ENCODE data around the gene POLR1A.

The POLR1A gene

DNA sequence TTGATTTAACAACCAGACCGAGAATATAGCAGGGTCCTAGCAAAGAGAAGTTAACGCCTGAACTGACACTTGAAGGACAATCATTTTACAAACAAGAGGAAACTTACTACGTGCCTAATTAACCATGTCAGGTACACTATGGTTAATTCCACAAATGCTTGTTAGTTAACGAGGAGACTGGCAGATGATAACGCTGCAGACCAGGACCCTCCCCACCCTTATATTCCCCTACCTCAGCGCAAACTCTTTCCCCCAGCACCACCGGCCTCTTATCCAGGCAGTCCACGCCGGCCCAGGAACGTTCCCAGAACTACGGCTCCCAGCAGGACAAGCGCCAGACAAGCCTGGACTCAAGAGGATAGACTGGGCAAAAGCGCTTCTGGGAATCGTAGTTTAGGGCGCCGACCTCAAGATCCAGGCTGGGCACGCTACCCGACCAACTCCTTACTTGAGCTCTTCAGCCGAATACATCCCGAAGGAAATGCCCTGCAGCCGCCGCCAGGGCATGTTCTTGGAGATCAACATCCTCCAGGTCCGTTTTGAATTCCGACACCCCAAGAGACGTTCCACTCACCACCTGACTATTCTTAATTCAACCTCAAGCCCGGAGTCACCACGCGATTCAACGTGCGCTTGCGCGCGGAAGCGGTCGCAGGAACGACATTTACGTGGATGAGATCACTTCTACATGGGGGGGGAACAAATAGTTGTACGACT lies at the start of gene POLR1A:
Gene POLR1A, minus strand, starts transcription at position 635 of the 717 bp plus-strand sequence. Its CDS starts 110 bp downstream, at position 525.
- peak; percentile 90 for DNase-seq

DNA sequence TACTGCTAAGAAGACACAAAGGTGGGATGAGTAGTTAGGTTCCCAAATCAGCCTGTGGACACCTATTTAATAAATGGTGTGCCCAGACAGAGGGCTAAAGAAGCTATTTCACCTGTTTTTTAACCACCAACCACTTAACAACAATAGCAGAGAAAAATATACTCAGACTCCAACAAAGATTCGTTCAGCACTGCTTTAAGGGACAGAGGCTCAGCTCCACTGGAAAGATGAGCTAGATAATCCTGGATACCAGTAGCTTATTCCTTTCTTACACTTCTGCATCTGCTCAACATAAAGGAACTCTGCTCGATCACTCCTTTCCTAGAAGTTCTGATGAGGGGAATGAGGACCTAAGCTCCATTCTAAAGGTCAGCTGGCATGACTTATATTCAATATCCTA lies 44.8 kb upstream of the POLR1A start:
- DNase-seq: no peak

DNA sequence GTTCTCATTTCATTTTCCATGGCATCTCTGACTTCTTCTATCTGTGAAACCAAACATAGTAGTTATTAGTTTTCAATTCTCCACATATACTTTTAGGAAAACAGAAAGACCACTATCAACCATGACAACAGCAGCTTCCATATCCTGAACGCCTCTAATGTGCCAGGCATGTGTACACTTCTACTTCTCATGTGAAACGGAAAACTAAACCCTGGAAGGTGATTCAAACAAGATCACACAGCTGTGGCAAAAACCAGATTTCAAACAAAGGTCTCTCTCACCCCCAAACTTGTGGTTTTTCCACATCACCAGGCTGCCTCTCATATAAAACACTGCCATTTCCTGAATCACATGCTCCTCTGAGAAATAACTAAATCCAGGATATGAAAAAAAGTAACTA lies 42.1 kb upstream of the POLR1A start:
- peak; percentile 9 for DNase-seq

DNA sequence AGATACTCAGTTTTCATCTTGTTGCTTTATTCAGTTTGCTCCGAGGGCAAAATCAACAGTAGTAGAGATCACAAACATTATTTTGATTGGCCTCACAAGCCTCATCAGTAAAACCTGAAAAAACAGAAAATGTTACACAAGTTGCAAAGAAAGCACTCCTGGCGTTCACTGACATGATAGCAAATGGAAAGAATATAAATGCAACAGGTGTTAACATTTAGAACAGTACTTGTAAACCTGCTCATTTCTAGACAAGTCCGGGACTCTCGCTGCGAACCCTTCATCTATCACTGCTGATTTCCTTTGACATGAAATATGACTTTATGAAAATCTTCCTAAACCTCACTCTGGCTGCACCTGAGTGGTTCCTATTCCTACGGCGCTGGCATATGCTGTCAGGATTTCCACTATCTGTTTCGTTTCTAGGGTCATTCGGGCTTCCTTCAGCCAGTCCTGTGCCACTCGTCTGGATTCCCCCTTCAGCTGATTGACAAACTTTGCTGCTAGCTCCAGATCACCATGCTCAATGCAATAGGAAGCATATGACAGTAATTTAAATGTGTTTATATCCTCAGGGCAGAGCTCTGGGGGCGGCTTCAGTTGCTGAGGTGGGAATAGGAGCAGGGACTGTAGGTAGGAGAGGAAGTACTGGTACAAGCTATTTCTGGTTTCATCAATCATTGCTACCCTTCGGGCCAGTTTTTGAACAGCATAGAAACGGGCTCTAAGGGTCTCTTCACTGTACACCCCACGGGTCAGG lies 38.4 kb upstream of the POLR1A start:
- no peak for DNase-seq

DNA sequence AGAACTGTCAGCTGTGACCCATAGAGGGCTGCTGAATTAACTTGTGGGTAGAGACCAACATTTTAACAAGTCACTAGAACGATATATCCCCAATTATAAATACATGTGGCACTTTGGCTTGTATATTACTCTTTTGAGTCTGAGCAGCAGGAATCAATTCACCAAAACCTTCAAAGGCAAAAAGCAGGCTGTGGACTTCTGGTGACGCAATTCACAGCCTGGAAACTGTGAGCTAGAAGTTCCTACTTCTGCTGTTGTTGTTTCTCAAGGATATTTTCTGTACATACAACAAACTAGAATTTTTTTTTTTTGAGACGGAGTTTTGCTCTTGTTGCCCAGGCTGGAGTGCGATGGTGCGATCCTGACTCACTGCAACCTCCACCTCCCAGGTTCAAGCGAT lies 37.6 kb upstream of the POLR1A start:
- no peak for DNase-seq

DNA sequence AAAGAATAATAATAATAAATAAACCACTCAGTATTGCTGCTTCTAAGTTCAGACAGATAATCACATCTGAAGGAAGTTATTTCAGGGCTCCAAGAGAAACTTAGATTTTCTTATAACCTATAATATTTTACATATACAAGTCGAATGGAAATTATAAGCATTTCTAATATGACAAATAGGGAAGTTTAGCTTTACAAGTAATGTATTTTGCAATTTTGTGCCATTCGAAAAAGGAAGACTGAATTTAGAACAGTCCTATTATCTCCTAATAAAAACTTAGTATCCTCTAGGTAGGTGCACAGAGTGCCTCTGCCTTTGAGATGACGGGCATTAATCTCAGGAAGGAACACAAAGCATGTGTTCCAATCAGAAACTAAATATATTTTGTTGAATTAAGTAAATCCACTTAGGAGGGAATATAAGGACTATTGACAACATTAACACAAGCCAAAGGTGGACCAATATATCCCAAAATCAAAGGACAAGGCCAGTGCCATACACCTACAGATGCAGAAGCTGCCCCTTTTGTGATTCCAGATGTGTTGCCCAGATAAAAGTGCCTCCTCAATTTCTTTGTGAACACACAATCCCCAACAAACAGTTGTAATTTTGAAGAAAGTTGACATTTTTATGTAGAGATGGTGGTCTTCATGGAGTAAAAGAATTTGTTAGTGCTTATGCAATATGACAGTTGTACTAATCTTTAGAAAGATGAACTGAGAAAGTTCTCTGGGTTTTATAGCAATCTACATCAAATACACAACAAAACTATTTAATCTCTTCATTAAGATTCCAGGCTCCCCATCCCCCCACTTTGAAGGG lies 37.0 kb upstream of the POLR1A start:
- DNase-seq: no peak

DNA sequence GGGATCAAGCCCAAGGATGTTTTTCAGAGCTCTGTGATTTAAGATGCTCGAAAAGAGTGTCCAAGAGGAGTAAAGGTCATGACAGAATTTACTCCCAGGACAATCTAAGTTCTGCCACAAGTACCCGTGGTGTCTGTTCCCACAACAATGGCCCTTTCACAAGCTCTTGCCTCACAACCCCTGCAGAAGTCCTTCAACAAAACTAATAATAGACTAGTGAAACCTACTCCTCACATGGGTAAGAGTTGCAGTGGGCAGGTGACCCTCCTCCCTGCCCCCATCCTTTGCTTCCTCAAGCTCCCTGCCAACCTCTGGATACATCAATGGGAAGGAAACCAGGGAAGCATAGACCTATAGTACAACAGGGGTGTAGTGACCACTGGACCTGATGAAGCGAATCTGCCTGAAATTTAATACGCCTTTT lies 35.3 kb upstream of the POLR1A start:
- DNase-seq: no peak

DNA sequence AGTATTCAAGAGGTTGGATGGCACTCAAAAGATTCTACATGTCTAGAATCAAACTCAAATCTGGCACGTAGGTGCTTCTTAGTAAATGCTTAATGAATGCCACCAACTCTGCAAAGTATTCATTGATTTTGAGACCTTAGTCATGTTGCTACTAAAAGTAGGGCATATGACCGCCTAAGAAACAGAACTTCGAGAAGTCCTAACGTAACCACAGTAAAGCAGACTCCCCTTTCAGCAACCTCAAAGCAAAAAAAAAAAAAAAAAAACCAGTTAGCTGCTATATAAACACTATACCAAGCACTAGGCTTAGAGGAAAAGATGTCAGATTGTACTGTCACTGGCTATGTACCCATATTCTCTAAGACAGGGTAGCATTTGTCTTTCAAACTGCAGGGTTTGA lies 34.3 kb upstream of the POLR1A start:
- DNase-seq: no peak

DNA sequence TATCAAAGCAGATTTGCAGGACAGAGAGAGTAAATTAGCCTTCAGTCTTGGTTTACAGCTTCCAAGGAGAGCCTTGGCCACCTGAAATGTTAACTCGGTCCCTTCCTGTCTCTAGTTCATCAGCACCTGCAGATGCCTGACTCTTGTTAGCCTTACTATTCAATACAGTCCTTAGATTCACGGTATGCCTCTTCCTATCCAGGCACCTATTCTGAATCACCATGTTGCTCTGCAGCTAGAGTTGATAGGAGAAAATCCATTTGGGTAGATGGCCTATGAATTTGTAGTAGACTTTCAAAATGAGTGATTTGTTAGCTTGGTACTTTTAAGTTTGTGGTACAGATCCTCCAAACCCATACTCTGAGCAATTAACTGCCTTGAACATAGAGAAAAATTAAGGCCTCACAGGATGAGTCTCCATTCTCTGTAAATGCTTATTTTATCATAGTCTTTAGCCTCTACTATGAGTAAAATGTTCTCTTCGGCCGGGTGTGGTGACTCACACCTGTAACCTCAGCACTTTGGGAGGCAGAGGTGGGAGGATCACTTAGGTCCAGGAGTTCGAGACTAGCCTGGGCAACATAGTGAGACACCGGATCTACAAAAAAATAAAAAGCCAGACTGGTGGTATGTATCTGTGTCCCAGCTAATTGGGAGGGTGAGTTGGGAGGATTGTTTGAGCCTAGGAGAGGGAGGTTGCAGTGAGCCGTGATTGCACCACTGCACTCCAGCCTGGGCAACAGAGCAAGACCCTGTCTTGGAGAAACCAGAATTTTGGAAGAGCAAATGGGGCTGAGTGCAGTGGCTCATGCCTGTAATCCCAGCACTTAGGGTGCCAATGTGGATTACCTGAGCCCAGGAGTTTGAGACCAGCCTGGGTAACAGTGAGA lies 33.3 kb upstream of the POLR1A start:
- DNase-seq: peak; percentile 19

DNA sequence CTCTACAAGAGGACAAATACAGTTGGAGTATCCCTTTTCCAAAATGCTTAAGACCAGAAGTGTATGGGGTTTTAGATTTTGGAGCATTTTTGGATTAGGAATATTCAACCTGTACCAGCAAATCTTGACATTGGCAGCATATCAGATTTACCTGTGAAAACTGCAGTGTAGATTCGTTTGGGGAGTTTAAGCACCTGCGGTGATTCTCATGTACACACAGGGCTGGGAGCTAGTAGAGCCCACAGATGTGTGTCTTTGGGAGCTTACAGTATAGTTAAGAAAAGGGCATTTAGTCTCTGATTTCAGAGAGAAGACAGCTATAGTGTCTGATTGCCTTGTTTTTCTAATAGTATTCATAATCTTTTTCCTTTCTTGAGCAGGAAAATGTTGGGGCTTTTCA lies 30.5 kb upstream of the POLR1A start:
- DNase-seq: no peak

DNA sequence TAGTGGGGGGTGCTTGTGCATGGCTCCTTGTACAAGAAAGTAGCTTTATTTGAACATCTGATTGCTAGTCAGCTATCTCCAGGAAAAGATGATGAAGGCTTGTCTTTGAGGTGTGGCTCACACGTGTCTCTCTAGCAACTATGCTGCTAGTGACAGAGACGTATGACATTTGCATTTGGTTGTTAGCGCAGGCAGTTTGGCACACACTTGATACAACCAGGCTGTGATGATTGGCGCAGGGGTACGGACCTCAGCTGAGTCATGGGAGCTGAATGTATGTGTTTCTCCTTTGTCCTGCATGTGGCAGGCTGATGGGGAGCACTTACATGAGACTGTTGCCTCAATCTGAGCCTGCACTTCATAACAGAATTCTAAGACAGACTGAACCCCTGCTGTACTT lies 30.0 kb upstream of the POLR1A start:
- no peak for DNase-seq

DNA sequence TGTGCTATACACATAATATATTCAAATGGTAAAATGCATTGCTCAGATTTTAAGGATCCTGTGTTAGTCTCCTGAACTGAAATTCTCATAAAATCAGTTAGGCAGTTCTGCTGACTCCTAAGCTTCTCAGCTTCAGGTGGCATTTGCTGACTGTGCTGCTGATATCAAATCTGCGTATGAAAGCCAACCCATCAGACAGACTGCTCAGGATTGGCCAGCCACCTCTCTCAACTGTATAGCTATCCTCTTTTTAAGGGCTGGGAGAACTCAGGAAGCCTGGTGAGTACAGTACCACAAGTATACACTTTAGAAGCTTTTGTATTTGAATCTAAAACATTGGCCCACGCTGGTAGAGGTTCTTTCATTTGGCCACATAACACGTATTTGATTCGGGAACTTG lies 29.0 kb upstream of the POLR1A start:
- DNase-seq: no peak

DNA sequence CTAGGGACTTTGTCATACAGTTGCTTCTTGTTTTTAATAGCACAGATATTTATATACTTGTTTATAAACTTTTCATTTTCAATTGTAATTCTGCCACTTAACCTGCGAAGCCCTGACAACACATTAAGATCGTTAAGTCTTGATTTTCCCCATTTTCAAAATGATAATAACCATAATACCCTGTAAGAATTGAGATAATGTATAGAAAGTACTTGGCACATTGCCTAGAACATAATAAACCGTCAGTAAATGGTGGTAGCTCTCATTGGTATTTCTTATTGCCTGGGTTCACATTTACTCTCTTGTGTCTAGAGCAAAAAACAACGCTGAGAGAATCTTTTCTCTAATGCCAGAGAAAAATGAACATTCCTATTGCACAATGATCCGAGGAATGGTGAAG lies 19.0 kb upstream of the POLR1A start:
- DNase-seq: no peak

DNA sequence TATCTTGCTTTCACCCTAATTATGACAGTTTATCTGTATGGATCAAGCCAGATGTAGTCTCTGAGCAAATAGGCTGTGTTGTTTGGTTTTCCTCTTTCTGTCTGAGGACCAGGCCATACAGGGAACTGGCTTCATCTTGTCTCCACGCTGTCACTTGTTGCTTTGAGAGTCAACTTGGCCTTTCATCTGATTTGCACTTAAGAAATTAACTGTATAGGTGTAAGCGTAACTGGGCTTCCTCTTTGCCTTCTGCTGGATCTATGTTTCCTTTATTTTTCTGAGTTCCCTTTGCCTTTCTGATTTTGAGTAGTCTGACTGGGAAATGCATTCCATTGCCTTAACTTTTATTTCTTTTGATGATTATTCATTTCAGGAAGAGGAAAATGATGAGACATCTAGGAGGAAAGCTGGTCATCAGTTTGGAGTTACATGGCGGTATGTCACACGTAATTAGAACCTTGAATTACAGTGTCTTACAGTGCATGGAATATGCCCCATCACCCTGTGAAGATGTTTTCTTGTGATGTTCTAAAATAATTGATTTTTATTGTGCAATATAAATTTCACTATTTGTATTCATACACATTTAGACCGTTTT lies 17.7 kb upstream of the POLR1A start:
- DNase-seq: no peak

DNA sequence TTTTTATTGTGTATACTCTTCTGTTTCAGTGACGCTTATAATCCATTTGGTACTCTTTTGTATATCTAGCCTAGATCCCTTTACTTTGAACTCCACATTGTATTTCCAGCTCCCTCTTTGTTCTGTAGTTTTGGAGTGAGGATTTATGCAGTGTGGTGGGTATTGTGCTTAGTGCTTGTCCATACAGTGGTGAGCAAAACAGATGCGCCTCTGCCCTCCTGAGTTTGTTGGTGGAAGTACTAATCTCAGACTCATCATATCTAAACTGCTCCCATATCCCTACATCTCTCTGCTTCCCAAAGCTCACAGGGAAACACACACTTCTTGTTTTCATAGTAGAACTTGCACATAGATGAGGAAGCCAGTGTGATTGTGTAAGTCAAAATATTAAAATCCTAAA lies 12.4 kb upstream of the POLR1A start:
- DNase-seq: no peak

DNA sequence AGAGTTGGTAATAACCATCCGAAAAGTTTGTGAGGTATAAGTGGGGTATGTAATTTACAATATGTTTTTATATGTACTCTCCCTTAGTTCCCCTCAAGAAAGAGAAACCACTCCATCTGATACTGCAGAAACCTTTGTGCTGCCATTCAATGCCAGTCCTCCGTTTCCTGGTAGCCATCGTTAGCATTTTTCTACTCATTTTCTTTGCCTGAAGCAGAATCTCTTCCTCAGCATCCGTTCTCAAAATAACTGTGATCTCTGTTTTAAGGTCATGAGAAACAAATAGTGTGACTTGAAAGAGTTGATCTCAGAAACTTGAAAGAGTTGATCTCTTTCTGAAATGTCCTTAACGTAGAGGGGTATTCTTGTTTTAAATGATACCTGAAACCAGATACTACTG lies 1.3 kb upstream of the POLR1A start:
- peak; percentile 41 for DNase-seq

DNA sequence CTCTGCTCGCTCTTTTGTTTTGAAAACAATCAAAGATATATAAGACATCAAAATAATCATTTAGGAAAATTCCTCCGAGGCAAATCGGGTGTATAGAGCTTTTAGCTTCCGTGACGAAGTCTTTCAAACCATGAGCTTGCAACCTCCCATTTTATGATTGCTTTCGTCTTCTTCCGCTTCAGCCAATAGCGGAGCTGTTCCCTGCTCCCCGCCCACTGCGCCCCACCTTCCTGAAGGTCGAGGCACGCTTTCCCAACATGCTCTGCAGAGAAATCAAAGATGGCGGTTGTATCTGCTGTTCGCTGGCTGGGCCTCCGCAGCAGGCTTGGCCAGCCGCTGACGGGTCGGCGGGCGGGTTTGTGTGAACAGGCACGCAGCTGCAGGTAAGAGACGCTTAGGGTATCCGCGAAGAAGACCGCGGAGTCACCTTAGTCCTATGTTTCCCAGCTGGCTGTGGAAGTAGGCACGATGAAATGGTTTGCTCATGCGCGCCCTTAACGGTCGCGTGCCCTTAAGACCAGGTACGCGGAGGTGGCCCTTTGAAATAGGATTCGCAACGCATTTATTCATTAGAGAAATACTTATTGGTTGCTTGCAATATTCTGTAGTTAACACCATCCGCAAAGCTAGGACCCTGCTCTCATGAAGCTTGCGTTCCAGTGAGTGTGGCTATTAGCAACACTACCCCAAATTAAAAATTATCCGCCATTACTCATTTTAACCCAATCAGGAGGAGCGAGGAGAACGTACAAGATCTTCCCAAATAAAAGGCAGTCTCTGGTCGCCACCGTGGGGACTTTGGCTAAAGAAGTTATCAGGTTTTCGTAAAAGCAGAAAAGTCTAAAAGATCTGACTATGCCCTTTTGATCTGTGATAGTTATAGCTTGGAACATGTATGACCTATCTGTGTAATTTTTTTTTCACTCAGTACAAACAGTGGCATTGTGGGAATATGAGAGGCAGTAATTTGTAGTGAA lies 571 bp upstream of the POLR1A start, which contains the start of gene PTCD3:
Gene PTCD3, plus strand, starts transcription at position 267 of the 977 bp plus-strand sequence. Its CDS starts 13 bp downstream, at position 280.
- DNase-seq: peak; percentile 96

DNA sequence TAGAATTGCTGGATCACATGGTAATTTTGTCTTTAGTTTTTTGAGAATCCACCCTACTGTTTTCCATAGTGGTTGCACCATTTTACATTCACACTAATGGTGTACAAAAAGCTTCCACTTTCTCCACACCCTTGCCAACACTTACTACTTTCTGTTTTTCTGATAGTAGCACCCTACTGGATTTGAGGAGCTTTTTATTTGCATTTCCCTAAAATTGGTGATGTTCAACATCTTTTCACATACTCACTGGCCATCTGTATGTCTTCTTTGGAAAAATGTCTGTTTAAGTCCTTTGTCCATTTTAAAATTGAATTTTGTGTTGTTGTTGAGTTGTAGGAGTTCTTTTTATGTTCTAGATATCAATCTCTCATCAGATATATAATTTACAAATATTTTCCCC lies 3.5 kb downstream of the POLR1A start:
- DNase-seq: no peak

DNA sequence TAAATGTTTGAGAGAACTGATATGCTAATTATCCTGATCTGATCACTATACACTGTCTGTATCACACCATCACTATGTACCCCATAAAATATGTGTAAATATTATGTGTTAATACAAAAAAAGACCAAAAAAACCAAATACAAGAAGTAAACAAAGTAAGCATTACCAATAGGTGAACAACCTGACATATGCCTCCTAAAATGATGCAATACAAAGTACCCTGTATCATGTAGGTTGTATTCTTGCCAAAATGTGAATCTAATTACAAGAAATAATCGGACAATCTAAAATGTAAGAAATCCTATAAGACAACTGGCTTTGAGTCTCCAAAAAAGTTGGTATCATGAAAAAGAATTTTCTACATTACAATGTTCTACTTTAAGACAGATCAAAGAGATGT lies 7.8 kb downstream of the POLR1A start:
- DNase-seq: no peak

DNA sequence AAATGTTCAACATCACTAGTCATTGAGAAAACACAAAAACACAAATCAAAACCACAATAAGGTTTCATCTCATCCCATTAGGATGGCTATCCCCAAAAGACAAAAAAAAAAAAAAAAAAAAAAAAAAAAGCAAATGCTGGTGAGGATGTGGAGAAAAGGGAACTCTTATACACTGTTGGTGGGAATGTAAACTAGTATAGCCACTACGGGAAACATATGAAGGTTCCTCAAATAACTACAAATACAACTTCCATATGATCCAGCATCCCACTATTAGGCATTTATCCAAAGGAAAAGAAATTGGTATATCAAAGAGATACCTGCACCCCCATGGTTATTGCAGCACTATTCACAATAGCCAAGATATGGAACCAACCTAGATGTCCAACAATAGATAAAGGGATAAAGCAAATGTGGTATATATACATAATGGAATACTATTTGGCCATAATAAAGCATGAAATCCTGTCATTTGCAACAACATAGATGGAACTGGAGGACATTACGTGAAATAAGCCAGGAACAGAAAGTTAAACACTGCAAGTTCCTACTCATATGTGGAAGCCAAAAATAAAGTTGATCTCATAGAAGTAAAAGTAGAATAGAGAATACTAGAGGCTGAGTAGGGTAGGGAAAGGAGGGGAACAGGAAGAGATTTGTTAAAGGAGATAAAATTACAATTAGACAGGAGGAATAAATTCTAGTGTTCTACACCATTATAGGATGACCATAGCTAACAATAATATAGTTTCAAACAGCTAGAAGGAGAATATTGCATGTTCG lies 8.4 kb downstream of the POLR1A start:
- DNase-seq: no peak

Measured in activated CD4-positive, alpha-beta T cell treated with anti-CD3 and anti-CD28 coated beads, Interleukin-2, amount 50 U/mL, for 16 hours (primary cell).